Keratinocyte (primary cell): ENCODE data around the gene CTSA. TPM values are rescaled to one million over a fixed set of nuclear protein-coding genes. Genes with fewer than 3 reads are reported as not detected.

Experiments
- DNase-seq: peaks from one replicate; pipeline ENCODE4 v3.0.0-alpha.2; 2011; ENCODE audit warnings: low read depth, missing footprints, low spot score
- FAIRE-seq: peaks from 2 replicates; lab custom pipeline; 2011; peaks lifted over from hg19 to GRCh38; lab: Jason Lieb, UNC
- H2AFZ ChIP-seq: 2 replicates; pipeline ENCODE4 v1.6.0; 2012; ENCODE audit warnings: low read length, control low read depth, inconsistent platforms; ENCODE audit not compliant: control insufficient read depth
- H3K27ac ChIP-seq: 2 replicates; pipeline ENCODE4 v1.5.1; 2011; ENCODE audit warnings: low read length; ENCODE audit not compliant: control insufficient read depth, insufficient read depth
- H3K27me3 ChIP-seq: 3 replicates; pipeline ENCODE4 v1.6.0; 2011; ENCODE audit warnings: low read length; ENCODE audit not compliant: control insufficient read depth, insufficient read depth; ENCODE audit errors: extremely low read depth
- H3K36me3 ChIP-seq, 2 experiments: 2 replicates in 1 of 2; 3 replicates in 1 of 2; pipeline ENCODE4 v1.5.1; 2011; ENCODE audit warnings: low read length in 2 of 2, mild to moderate bottlenecking in 1 of 2; ENCODE audit not compliant: control insufficient read depth in 2 of 2, insufficient read depth in 2 of 2; ENCODE audit errors: extremely low read depth in 1 of 2
- H3K4me1 ChIP-seq: 3 replicates; pipeline ENCODE4 v1.5.1; 2011; ENCODE audit warnings: low read length; ENCODE audit not compliant: control insufficient read depth, insufficient read depth; ENCODE audit errors: extremely low read depth
- H3K4me2 ChIP-seq: 3 replicates; pipeline ENCODE4 v1.6.0; 2011; ENCODE audit warnings: low read depth, low read length; ENCODE audit not compliant: control insufficient read depth, insufficient read depth; ENCODE audit errors: extremely low read depth
- H3K4me3 ChIP-seq, 3 experiments: fragments of 200-600 bp in 1 of 3; sonication (generic) in 1 of 3; 2 replicates in 2 of 3; 3 replicates in 1 of 3; pipeline ENCODE4 v1.5.1; 2011 to 2016; ENCODE audit warnings: low read length in 3 of 3, mild to moderate bottlenecking in 3 of 3, control low read depth in 2 of 3, inconsistent platforms in 1 of 3, low read depth in 1 of 3, mixed read lengths in 1 of 3, mixed run types in 1 of 3, moderate library complexity in 1 of 3; ENCODE audit not compliant: control insufficient read depth in 2 of 3, insufficient read depth in 2 of 3; ENCODE audit errors: extremely low read depth in 1 of 3
- H3K79me2 ChIP-seq: 2 replicates; pipeline ENCODE4 v1.6.0; 2012; ENCODE audit warnings: low read length; ENCODE audit not compliant: control insufficient read depth, insufficient read depth
- H3K9ac ChIP-seq: 3 replicates; pipeline ENCODE4 v1.6.0; 2011; ENCODE audit warnings: low read length; ENCODE audit not compliant: control insufficient read depth, insufficient read depth; ENCODE audit errors: extremely low read depth
- H3K9me1 ChIP-seq: 3 replicates; pipeline ENCODE4 v1.6.0; 2011; ENCODE audit warnings: low read length; ENCODE audit not compliant: control insufficient read depth, insufficient read depth; ENCODE audit errors: extremely low read depth
- H3K9me3 ChIP-seq: 2 replicates; pipeline ENCODE4 v1.5.1; 2012; ENCODE audit warnings: low read depth, low read length; ENCODE audit not compliant: control insufficient read depth
- H4K20me1 ChIP-seq: 3 replicates; pipeline ENCODE4 v1.6.0; 2011; ENCODE audit warnings: low read length; ENCODE audit not compliant: control insufficient read depth, insufficient read depth; ENCODE audit errors: extremely low read depth
- CTCF ChIP-seq, 3 experiments: IDR thresholded peaks in 1 of 3; conservative IDR thresholded peaks in 1 of 3; optimal IDR thresholded peaks in 1 of 3; 2 replicates in 2 of 3; 3 replicates in 1 of 3; pipeline versions ENCODE3 to v1.5.1; 2011; ENCODE audit warnings: low read length in 3 of 3, mild to moderate bottlenecking in 3 of 3, moderate library complexity in 2 of 3, control low read depth in 1 of 3, inconsistent platforms in 1 of 3; ENCODE audit not compliant: insufficient read depth in 2 of 3; ENCODE audit errors: extremely low read depth in 1 of 3
- EZH2 ChIP-seq: IDR thresholded peaks from one replicate; pipeline ENCODE4 v1.6.1; 2012; ENCODE audit warnings: inconsistent platforms, mild to moderate bottlenecking, low read length, moderate library complexity
- dilution Hi-C: fragments of 300-500 bp; cut with MboI; formaldehyde crosslinking; loops from one replicate; pipeline ENCODE4 v1.7.0; 2020; ENCODE audit warnings: low sequenced_read_pairs; ENCODE audit not compliant: extremely low pct_ligation_motif_present
- polyA plus RNA-seq, 5 experiments: library from polyadenylated mRNA; depleted of rRNA in 3 of 5; stranded (reverse) in 3 of 5; stranded (forward) in 1 of 5; unstranded in 1 of 5; fragments of >200 nt; gene quantifications; 1 replicate in 1 of 5; 2 replicates in 3 of 5; 3 replicates in 1 of 5; pipeline versions ENCODE4 v1.2.1 to v1.2.3, GENCODE V29; 2011 to 2012; ENCODE audit warnings: missing spikeins in 2 of 5, low read depth in 1 of 5, low replicate concordance in 1 of 5

CTSA gene
- polyA plus RNA-seq, 1 donor (not counting 4 experiments of a cell fraction or from before 2014, with no cell fraction given), result 38.6 TPM

- Histone ChIP-seq H4K20me1 (no peaks in the 10 kb centered on the region), H3K36me3 (peaks cover 30 to 45% of the 10 kb centered on the region in 2 experiments), H3K4me2 (no peak overlapping the region), H3K9me1 (no peaks in the 10 kb centered on the region), H3K4me3 (no peak overlapping the region), H3K79me2 (peaks cover 21% of the 10 kb centered on the region), H3K27me3 (no peaks in the 10 kb centered on the region), H3K4me1 (peaks cover 22% of the 10 kb centered on the region), H2AFZ (no peak overlapping the region), H3K9me3 (no peaks in the 10 kb centered on the region), H3K27ac (no peak overlapping the region), H3K9ac (no peak overlapping the region)
- no peak for FAIRE-seq
- TF ChIP-seq EZH2, result no peak
- TF ChIP-seq CTCF (optimal IDR thresholded peaks at IDR 0.05 in 1 of 3, IDR thresholded peaks at IDR 0.05 in 1 of 3, conservative IDR thresholded peaks at IDR 0.05 in 1 of 3; ENCODE audit: extremely low read depth in 1 of 3, insufficient read depth in 2 of 3, low read length in 3 of 3), result no peak
- dilution Hi-C loops, result no loop called here
- DNase-seq, result no peak
Measured at GRCh38 chr20:45940053-45940452, 48.9 kb downstream of the CTSA start.

GRCh38 chr20:45940469-45940868 lies 49.3 kb downstream of the CTSA start:
- no peak overlapping the region for H3K4me2 ChIP-seq
- H3K4me3 ChIP-seq, result no peak overlapping the region
- peaks cover 32 to 49% of the 10 kb centered on the region in 2 experiments for H3K36me3 ChIP-seq
- no peaks in the 10 kb centered on the region for H3K9me1 ChIP-seq
- no peak for FAIRE-seq
- DNase-seq, result no peak
- H3K9ac ChIP-seq, result no peak overlapping the region
- no peak for TF ChIP-seq EZH2
- TF ChIP-seq CTCF (optimal IDR thresholded peaks at IDR 0.05 in 1 of 3, IDR thresholded peaks at IDR 0.05 in 1 of 3, conservative IDR thresholded peaks at IDR 0.05 in 1 of 3; ENCODE audit: extremely low read depth in 1 of 3, insufficient read depth in 2 of 3, low read length in 3 of 3), result no peak
- no peaks in the 10 kb centered on the region for H3K9me3 ChIP-seq
- no peaks in the 10 kb centered on the region for H4K20me1 ChIP-seq
- H3K4me1 ChIP-seq, result peaks cover 22% of the 10 kb centered on the region
- dilution Hi-C loops, result no loop called here
- H2AFZ ChIP-seq, result no peak overlapping the region
- H3K27ac ChIP-seq, result no peak overlapping the region
- H3K27me3 ChIP-seq, result no peaks in the 10 kb centered on the region
- H3K79me2 ChIP-seq, result peaks cover 18% of the 10 kb centered on the region
